Chondrocyte (in vitro differentiated cells): ENCODE data around the gene TGM5. TPM values are rescaled to one million over a fixed set of nuclear protein-coding genes. Genes with fewer than 3 reads are reported as not detected.

Experiments
- DNase-seq: peaks from one replicate; pipeline ENCODE4 v3.0.0; 2021; ENCODE audit warnings: mixed read lengths, low spot score
- H3K27ac Mint-ChIP-seq: one replicate; pipeline ENCODE4 v1.8.0; 2021; ENCODE audit warnings: mild to moderate bottlenecking, moderate library complexity, mixed read lengths; ENCODE audit not compliant: unreplicated experiment
- H3K27me3 Mint-ChIP-seq: 2 replicates; pipeline ENCODE4 v1.8.0; 2021; ENCODE audit warnings: low read depth, mixed read lengths
- H3K36me3 Mint-ChIP-seq: 2 replicates; pipeline ENCODE4 v1.8.0; 2021; ENCODE audit warnings: low read depth, mixed read lengths
- H3K4me1 Mint-ChIP-seq: 2 replicates; pipeline ENCODE4 v1.8.0; 2021; ENCODE audit warnings: low read depth, mild to moderate bottlenecking, mixed read lengths
- H3K4me3 Mint-ChIP-seq: one replicate; pipeline ENCODE4 v1.8.0; 2021; ENCODE audit warnings: mild to moderate bottlenecking, moderate library complexity, mixed read lengths; ENCODE audit not compliant: unreplicated experiment
- H3K9me3 Mint-ChIP-seq: 2 replicates; pipeline ENCODE4 v1.8.0; 2021; ENCODE audit warnings: low read depth, mixed read lengths
- total RNA-seq: library from RNA; stranded (reverse); gene quantifications from 3 replicates; pipeline ENCODE4 v1.2.1, GENCODE V29; 2021
- TF ChIP-seq, protein P1 (sequence below): fragments of 200-600 bp; sonication (generic); IDR thresholded peaks from 2 replicates; pipeline ENCODE4 v1.5.0; 2021; ENCODE audit warnings: antibody characterized with exemption, mild to moderate bottlenecking, moderate library complexity

TGM5 gene
- total RNA-seq, 1 donor from 2014 or later = not detected

DNA sequence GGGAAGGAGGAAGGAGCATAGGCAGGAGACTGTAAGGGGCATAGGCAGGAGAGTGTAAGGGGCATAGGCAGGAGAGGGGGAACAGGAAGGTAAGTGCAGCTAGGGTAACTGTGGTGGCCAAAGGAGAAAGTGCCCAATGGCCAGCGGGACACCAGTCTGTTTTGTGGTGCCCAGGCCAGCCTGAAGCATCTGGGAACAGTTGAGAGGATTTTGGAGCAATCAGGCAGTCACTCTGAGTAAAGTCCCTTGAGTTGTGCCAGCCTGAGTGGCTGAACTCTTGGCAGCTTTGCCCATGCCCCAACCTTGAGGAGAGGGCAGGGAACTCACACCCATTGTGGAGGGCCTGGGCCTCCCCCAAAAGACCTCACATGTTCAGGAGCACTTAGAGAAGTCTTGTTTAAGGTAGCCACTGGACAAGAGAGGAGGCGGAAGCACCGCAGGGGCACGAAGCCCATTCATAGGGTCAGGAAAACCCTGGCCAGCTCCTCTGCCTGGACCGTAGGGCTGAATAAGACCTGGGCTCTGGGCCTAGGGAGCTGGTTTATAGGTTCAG lies 3.5 kb upstream of the TGM5 start:
- TF ChIP-seq, protein P1, sequence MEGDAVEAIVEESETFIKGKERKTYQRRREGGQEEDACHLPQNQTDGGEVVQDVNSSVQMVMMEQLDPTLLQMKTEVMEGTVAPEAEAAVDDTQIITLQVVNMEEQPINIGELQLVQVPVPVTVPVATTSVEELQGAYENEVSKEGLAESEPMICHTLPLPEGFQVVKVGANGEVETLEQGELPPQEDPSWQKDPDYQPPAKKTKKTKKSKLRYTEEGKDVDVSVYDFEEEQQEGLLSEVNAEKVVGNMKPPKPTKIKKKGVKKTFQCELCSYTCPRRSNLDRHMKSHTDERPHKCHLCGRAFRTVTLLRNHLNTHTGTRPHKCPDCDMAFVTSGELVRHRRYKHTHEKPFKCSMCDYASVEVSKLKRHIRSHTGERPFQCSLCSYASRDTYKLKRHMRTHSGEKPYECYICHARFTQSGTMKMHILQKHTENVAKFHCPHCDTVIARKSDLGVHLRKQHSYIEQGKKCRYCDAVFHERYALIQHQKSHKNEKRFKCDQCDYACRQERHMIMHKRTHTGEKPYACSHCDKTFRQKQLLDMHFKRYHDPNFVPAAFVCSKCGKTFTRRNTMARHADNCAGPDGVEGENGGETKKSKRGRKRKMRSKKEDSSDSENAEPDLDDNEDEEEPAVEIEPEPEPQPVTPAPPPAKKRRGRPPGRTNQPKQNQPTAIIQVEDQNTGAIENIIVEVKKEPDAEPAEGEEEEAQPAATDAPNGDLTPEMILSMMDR = no peak
- Mint-ChIP-seq H3K4me3 (no peak overlapping the region), H3K27me3 (peaks cover 66% of the 10 kb centered on the region), H3K9me3 (peaks cover 8% of the 10 kb centered on the region), H3K4me1 (peaks cover 6% of the 10 kb centered on the region), H3K27ac (no peak overlapping the region), H3K36me3 (peaks cover 2% of the 10 kb centered on the region)
- no peak for DNase-seq

DNA sequence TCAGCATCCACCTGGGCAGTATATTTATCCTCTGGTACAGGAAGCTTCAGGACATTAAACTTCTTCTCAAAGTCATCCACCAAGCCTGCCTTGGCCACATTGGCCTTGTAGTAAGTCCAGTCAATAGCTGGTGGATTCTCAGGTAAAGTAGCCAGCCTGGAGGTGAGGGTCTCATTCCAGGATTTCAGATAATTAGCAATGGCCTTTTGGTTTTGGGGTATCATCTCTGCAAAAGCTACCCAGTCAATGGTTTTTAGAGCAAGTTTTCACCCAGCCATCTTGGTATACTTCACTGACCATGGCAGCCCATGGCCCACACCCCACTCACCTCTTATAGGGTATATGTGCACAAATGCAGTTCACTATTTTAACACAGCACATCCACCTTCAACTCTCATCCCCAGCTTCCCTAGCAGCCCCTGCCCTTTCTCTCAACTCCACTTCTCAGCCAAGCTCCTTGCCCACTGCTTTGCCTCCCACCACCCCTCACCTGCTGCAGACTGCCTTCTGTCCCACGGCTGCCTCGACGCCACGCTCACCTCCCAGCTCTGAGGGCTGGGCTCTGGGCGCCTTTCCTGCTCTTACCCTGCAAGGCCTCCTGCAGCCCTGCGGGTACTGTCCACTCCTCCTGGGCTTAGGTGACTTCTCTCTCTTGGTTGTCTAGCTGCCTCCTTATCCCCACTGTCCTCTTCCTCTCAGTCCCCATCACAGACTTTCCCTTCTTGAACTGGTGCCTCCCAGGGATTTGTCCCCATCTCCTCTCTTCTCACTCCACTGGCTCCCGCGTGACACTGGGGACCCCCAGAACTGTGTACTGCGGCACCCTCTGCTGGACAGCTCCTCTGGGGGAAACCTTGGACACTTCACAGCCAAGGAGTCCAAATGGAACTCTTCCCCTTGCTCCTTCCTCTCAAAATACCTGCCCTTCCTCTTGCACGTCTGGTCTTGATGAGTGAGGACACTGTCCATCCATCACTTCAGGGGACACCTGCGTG lies 1.7 kb upstream of the TGM5 start:
- H3K9me3 Mint-ChIP-seq = peaks cover 8% of the 10 kb centered on the region
- DNase-seq = no peak
- H3K4me3 Mint-ChIP-seq = no peak overlapping the region
- TF ChIP-seq, protein P1 = peak; percentile 69
- peaks cover 2% of the 10 kb centered on the region for H3K36me3 Mint-ChIP-seq
- H3K27me3 Mint-ChIP-seq = peaks cover 67% of the 10 kb centered on the region
- H3K27ac Mint-ChIP-seq = no peak overlapping the region
- H3K4me1 Mint-ChIP-seq = no peaks in the 10 kb centered on the region

DNA sequence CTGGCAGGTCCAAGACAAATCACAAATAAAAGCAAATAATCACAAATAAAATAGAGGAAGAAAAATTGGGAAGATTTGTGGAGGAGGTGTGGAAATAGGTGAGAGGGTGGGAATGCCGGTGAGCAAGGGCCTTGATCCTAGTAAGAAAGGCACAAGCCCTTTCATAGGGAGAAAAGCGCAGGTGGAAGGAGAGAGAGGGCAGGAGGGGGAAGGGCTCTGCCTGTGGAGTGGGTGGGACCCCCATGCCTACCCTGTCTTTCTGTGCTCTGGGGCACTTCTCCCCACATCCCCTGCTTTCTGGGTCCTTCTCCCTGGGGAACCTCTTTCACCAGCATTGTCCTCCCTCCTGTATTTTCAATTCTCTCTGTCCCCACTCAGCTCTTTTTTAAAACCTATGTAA lies 711 bp upstream of the TGM5 start:
- TF ChIP-seq, protein P1 = no peak
- peaks cover 72% of the 10 kb centered on the region for H3K27me3 Mint-ChIP-seq
- H3K36me3 Mint-ChIP-seq = peaks cover 2% of the 10 kb centered on the region
- no peaks in the 10 kb centered on the region for H3K4me1 Mint-ChIP-seq
- no peak overlapping the region for H3K27ac Mint-ChIP-seq
- no peak for DNase-seq
- peaks cover 7% of the 10 kb centered on the region for H3K9me3 Mint-ChIP-seq
- no peak overlapping the region for H3K4me3 Mint-ChIP-seq

DNA sequence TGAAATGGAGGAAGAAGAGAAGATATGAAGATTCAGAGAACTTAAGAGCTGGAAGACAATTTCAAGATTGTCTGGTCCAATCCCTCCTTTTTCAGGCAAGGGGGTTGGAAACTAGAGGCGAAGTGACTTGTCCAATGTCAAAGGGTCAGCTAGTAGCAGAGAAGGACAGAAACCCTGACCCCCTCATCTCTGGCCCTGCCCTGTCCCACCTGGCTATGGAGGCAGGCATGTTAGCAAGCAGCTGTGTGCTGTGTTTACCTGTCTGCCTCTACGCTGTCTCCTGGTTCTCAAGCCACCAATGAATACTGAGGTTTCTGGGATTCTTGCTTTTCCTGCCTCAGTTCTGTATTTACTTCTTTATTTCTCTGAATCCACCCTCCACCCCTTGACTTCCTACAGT lies 342 bp downstream of the TGM5 start:
- Mint-ChIP-seq H3K27ac (no peak overlapping the region), H3K9me3 (no peaks in the 10 kb centered on the region), H3K36me3 (peaks cover 2% of the 10 kb centered on the region), H3K4me3 (no peak overlapping the region), H3K4me1 (no peaks in the 10 kb centered on the region), H3K27me3 (peaks cover 79% of the 10 kb centered on the region)
- DNase-seq = no peak
- TF ChIP-seq, protein P1 = no peak

DNA sequence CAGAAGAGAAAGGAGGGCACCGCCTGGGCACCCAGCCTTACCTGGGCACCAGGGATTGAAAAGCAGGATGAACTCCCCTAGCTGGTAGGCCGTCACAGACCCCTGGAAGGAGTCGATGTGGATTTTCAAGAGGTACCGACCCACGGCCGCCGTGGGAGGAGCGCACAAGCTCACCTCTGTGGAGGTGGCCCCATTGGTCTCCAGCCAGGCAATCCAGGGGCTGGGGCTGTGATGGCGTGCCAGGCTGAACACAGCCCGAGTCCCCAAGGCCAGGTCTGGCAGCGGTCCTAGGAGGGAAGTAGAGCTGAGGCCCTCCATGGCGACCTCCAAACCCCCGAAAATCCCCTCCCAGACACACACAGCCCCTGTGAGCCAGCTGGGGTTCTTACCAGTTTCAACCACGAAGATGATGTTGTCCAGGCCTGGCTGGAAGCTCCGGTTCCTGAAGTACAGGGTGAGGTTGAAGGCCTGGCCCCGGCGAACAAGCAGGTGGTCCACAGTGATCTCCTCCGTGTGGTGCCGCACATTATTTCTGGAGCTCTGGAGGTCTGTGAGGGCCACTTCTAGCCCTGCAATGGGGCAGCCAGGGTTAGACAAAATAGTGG lies 6.6 kb downstream of the TGM5 start:
- TF ChIP-seq, protein P1 = no peak
- no peaks in the 10 kb centered on the region for H3K36me3 Mint-ChIP-seq
- peaks cover 43% of the 10 kb centered on the region for H3K27me3 Mint-ChIP-seq
- H3K4me3 Mint-ChIP-seq = no peak overlapping the region
- DNase-seq = no peak
- no peaks in the 10 kb centered on the region for H3K4me1 Mint-ChIP-seq
- H3K9me3 Mint-ChIP-seq = no peaks in the 10 kb centered on the region
- no peak overlapping the region for H3K27ac Mint-ChIP-seq
